Spleen (tissue), 7 donors: ENCODE measurements around the gene HDAC7.

Source experiments
- POLR2A ChIP-seq, 3 donors: fragments of 450-650 bp; IDR thresholded peaks; one replicate each; pipeline ENCODE4 v1.5.1; 2017; ENCODE audit warnings: antibody characterized with exemption in 3 of 3, mild to moderate bottlenecking in 1 of 3
- POLR2AphosphoS5 ChIP-seq, 3 donors: sonication (generic); formaldehyde crosslinking; IDR thresholded peaks; one replicate each; pipeline ENCODE4 v1.5.1; 2017; ENCODE audit warnings: antibody characterized with exemption in 3 of 3
- TF ChIP-seq, protein P1 (sequence below), 11 experiments: fragments of 200-600 bp in 7 of 11; fragments of 450-650 bp in 4 of 11; sonication (generic) in 4 of 11; IDR thresholded peaks in 8 of 11; conservative IDR thresholded peaks in 3 of 11; 1 replicate in 7 of 11; 2 replicates in 4 of 11; pipeline versions ENCODE4 v1.4.0 to v1.8.0; 2016 to 2021; ENCODE audit warnings: antibody characterized with exemption in 11 of 11, inconsistent platforms in 4 of 11, mild to moderate bottlenecking in 1 of 11
- donor health status: DM: no; HTN: no; CAD: no; lungs with moderate emphysema.
- donor health status: DM: no; HTN: no; CAD: no.
- donor health status: DM: no; HTN: no; CAD: no.

DNA sequence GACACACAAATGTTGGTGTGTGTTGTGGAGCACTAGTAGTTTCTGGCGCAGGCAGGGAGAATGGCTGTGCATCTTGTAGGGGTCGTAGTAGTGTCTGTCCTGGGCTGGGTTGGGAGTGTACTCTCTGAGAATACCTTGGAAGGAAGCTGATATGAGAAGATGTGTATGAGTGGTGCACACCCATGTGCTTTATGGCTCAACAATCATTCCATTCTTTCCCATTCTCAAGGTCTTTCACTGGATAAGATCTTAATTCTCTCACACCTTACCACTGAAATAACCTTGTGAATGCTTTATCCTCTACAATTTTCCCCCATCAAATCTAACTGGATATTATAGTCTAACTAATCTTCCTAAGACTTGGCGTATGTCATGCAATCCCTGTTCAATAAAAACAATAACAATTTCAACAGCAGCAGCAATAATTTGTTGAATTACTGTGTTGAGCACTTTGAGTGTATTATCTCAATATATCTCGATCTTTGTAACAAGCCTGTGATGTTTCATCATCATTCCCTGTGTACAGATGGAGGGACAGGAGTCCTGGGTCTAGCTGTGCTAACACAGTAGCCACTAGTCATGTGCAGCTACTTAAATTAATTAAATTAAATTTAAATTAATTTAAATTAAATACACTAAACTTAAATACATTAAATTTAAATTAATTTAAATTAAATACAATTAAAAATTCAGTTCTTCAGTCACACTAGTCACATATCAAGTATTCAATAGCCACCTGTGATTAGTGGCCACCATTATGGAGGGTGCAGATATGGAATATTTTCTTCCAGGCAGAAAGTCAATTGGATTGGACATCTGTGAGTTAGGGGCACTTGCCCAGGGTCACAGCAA, 50.2 kb downstream of the HDAC7 start:
- no peak for TF ChIP-seq POLR2A (IDR thresholded peaks at IDR 0.05)
- TF ChIP-seq, protein P1, sequence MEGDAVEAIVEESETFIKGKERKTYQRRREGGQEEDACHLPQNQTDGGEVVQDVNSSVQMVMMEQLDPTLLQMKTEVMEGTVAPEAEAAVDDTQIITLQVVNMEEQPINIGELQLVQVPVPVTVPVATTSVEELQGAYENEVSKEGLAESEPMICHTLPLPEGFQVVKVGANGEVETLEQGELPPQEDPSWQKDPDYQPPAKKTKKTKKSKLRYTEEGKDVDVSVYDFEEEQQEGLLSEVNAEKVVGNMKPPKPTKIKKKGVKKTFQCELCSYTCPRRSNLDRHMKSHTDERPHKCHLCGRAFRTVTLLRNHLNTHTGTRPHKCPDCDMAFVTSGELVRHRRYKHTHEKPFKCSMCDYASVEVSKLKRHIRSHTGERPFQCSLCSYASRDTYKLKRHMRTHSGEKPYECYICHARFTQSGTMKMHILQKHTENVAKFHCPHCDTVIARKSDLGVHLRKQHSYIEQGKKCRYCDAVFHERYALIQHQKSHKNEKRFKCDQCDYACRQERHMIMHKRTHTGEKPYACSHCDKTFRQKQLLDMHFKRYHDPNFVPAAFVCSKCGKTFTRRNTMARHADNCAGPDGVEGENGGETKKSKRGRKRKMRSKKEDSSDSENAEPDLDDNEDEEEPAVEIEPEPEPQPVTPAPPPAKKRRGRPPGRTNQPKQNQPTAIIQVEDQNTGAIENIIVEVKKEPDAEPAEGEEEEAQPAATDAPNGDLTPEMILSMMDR (IDR thresholded peaks at IDR 0.05 in 8 of 11, conservative IDR thresholded peaks at IDR 0.05 in 3 of 11) = no peak
- no peak for TF ChIP-seq POLR2AphosphoS5 (IDR thresholded peaks at IDR 0.05)
